LNCaP clone FGC (cell line): ENCODE measurements around the gene INPP5F.

Experiments used
- DNase-seq: peaks from one replicate; pipeline ENCODE4 v3.0.0-alpha.2; 2011; ENCODE audit warnings: low read depth
- H3K4me3 ChIP-seq: 2 replicates; pipeline ENCODE4 v1.5.1; 2011; ENCODE audit warnings: mild to moderate bottlenecking, low read depth, low read length, control low read depth
- TF ChIP-seq, protein P1 (sequence below): IDR thresholded peaks from 2 replicates; pipeline ENCODE4 v1.5.1; 2012; ENCODE audit warnings: mild to moderate bottlenecking; ENCODE audit not compliant: control insufficient read depth, insufficient read depth; ENCODE audit errors: extremely low read depth

INPP5F gene

DNA sequence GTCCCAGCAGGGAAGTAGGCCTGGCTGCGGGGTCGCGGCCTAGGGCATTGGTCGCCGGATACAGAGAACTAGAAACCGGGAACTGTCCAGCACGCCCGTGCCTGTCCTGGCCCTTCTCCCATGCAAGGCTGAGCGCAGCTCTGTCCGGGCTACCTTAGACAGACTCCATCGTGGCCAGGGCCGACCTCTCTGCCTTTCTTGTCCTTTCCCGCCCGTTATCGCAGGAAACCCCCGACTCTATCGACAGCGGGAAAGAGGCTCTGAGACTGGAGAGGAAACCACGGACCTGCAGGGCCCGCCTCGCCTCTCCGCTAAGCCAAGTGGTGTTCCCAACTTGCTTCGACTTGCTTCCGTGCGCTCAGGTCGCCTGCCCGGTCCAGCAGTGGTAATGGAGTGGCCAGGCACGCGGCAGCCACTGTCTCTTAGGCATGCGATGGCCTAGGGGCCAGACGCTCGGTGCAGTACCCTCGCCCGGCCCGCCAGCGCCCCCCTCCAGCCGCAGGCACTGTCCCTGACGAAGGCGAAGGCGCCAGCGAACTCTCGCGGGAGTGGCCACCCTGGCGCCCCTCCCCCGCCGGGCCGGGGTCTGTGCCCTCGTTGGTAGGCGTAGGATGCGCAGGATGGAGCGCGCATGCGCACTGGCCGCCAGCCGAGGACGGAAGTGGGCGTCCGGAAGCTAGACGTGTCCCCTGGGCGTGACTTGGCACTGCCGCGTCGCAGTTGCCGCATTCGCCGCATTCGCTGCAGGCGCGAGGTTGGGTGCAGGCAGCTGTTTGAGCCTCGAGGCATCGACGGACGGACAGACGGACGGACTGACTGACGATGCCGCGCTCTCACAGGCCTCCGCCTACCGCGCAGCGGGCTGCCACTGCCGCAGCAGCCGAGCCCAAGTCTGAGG lies 92.4 kb downstream of the INPP5F start:
- H3K4me3 ChIP-seq: no peak overlapping the region
- TF ChIP-seq, protein P1, sequence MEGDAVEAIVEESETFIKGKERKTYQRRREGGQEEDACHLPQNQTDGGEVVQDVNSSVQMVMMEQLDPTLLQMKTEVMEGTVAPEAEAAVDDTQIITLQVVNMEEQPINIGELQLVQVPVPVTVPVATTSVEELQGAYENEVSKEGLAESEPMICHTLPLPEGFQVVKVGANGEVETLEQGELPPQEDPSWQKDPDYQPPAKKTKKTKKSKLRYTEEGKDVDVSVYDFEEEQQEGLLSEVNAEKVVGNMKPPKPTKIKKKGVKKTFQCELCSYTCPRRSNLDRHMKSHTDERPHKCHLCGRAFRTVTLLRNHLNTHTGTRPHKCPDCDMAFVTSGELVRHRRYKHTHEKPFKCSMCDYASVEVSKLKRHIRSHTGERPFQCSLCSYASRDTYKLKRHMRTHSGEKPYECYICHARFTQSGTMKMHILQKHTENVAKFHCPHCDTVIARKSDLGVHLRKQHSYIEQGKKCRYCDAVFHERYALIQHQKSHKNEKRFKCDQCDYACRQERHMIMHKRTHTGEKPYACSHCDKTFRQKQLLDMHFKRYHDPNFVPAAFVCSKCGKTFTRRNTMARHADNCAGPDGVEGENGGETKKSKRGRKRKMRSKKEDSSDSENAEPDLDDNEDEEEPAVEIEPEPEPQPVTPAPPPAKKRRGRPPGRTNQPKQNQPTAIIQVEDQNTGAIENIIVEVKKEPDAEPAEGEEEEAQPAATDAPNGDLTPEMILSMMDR: no peak
- DNase-seq: no peak

DNA sequence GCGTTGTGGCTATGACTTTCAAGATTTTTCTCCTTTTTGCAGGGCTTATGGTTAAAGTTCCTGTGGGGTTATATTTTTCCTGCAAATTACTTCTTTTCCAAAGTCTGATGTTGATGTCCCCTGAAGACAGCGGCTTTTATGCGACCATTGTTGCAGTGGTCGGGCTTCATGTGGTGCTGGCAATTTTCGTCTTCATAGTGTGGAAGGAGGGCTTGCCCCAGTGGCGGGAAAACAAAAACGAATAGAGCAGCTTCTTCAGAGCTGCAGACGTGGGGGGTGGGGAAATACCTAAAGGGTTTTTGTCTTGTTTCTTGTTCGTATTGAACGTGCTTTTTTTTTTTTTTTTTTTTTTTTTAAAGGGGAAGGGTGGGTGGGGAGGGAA lies 93.0 kb downstream of the INPP5F start:
- DNase-seq: no peak

DNA sequence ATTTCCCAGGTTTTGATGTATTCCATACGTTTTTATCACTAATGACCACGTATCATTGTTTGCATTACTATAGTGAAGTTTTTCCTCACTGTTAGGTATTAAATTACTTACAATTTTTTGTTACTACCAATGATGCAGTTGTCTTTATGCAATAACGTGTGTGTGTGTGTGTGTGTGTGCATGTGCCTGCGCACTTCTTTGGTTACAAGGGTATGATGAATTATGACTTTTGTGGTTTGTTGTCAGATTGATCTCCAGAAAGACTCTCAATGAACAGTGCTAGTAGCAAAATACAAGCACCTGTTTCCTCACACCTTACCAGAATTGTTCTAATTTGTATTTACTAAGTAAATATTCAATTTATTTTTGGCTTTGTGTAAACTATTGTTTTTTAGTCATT lies 95.3 kb downstream of the INPP5F start:
- no peak for DNase-seq
- TF ChIP-seq, protein P1: no peak
- H3K4me3 ChIP-seq: no peak overlapping the region

More for the DNA sequence above, 93.0 kb downstream of the INPP5F start:
- TF ChIP-seq, protein P1: no peak
- no peak overlapping the region for H3K4me3 ChIP-seq

DNA sequence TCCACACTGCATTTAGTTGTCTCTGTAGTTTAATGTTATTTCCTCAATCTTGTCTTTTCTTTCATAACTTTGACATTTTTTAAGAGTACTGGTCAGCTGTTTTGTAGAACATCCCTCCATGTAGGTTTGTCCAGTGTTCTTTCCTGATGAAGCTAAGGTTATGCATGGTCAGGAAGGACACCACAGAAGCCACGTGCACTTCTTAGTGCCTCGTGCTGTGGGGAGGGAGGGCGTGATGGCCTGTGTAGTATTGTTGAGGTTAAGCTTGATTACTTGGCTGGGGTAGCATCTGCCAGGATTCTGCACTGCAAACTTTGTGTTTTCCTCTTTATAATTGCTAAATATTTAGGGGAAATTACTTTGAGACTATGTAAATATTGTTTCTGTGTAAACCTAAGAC lies 98.4 kb downstream of the INPP5F start:
- no peak overlapping the region for H3K4me3 ChIP-seq
- TF ChIP-seq, protein P1: no peak
- no peak for DNase-seq

DNA sequence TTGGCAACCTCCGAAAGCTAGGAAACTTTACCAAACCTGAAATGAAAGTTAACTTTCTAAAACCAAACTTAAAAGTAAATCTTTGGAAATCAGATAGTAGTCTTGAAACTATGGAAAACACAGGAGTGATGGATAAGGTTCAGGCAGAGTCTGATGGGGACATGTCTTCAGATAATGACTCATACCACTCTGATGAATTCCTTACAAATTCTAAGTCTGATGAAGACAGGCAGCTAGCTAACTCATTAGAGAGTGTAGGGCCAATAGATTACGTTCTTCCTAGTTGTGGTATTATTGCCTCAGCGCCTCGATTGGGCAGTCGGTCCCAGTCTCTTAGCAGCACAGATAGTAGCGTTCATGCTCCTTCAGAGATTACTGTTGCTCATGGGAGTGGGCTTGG lies 100.9 kb downstream of the INPP5F start:
- H3K4me3 ChIP-seq: no peak overlapping the region
- TF ChIP-seq, protein P1: no peak
- DNase-seq: no peak

DNA sequence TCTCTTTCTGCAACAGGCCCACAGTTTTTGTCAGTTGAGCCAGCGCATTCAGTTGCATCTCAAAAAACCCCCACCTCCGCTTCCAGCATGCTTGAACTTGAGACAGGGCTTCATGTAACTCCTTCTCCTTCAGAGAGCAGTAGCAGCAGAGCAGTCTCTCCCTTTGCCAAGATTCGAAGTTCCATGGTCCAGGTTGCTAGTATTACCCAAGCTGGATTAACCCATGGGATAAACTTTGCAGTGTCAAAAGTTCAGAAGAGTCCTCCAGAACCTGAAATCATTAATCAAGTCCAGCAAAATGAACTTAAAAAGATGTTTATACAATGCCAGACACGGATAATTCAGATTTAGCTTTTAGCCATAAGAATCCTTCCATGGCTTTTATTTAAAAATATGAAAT lies 101.6 kb downstream of the INPP5F start:
- TF ChIP-seq, protein P1: no peak
- no peak overlapping the region for H3K4me3 ChIP-seq
- DNase-seq: no peak

DNA sequence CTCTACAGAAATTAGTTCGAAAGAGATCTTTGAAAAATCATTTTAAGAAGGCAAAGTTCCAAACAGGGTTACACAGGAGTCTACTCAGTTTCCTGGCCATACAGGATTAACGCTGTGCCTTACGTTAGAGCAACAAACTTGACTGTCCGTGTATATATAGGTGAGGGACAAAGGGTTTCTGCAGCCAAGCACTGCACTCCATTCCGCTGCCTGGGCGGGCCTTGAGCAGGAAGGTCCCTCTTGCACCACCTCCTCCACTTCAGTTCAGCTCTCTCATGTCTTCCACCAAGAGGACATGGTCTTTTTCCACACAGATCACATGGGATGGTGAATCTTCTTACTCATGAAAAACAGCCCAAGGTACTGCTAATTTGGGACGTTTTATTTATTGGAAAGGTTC lies 103.6 kb downstream of the INPP5F start:
- TF ChIP-seq, protein P1: no peak
- no peak for DNase-seq
- H3K4me3 ChIP-seq: no peak overlapping the region
